CD4-positive, alpha-beta T cell (primary cell): ENCODE data around the gene LPCAT3. TPM values are rescaled to one million over a fixed set of nuclear protein-coding genes. Genes with fewer than 3 reads are reported as not detected.
A peak's percentile ranks its signal among the peaks of the same experiment; 100 is the strongest.

Experiments
- ATAC-seq: fragments of 200-7000 bp; cut with Tn5 transposase; one replicate; pipeline ENCODE4 v1.10.0; 2022; ENCODE audit warnings: mild to moderate bottlenecking; ENCODE audit not compliant: poor library complexity
- CTCF ChIA-PET: fragments of 350-600 bp; sonication (Branson Sonifier 250); formaldehyde crosslinking; loops from one replicate; lab custom pipeline; 2021; ENCODE audit warnings: antibody characterized with exemption, inconsistent platforms; lab: Charles Lee
- POLR2A ChIA-PET: fragments of 350-600 bp; sonication (Branson Sonifier 250); formaldehyde crosslinking; loops from one replicate; lab custom pipeline; 2021; ENCODE audit warnings: antibody characterized with exemption, inconsistent platforms; lab: Charles Lee
- DNase-seq, 14 experiments: peaks; one replicate each; pipeline ENCODE4 v3.0.0-alpha.2; 2013 to 2020; ENCODE audit warnings: mixed read lengths in 2 of 14
- H3K27ac ChIP-seq, 2 donors: one replicate each; pipeline versions ENCODE4 v1.5.1 to v1.7.0; 2013; ENCODE audit warnings: low read length in 2 of 2, low read depth in 1 of 2, mild to moderate bottlenecking in 1 of 2
- H3K27me3 ChIP-seq, 2 experiments: 1 replicate in 1 of 2; 2 replicates in 1 of 2; pipeline versions ENCODE4 v1.6.1 to v1.7.0; 2013; ENCODE audit warnings: low read length in 2 of 2, control low read depth in 1 of 2, mild to moderate bottlenecking in 1 of 2, moderate library complexity in 1 of 2; ENCODE audit not compliant: insufficient read depth in 2 of 2, control insufficient read depth in 1 of 2
- H3K36me3 ChIP-seq: one replicate; pipeline ENCODE4 v1.6.1; 2013; ENCODE audit warnings: low read length, control low read depth; ENCODE audit not compliant: insufficient read depth
- H3K4me1 ChIP-seq: one replicate; pipeline ENCODE4 v1.6.1; 2013; ENCODE audit warnings: low read length, control low read depth; ENCODE audit not compliant: insufficient read depth
- H3K4me3 ChIP-seq: one replicate; pipeline ENCODE4 v1.5.1; 2013; ENCODE audit warnings: mild to moderate bottlenecking, low read length, moderate library complexity
- H3K9me3 ChIP-seq, 2 experiments: 1 replicate in 1 of 2; 2 replicates in 1 of 2; pipeline versions ENCODE4 v1.6.1 to v1.7.0; 2013; ENCODE audit warnings: low read length in 2 of 2, mild to moderate bottlenecking in 2 of 2, control low read depth in 1 of 2, moderate library complexity in 1 of 2; ENCODE audit not compliant: control insufficient read depth in 1 of 2, insufficient read depth in 1 of 2
- H3K27ac Mint-ChIP-seq: one replicate; pipeline ENCODE4 v1.8.0; 2020; ENCODE audit warnings: mixed read lengths
- H3K27me3 Mint-ChIP-seq: one replicate; pipeline ENCODE4 v1.8.0; 2021; ENCODE audit warnings: mixed read lengths
- H3K36me3 Mint-ChIP-seq: one replicate; pipeline ENCODE4 v1.8.0; 2021; ENCODE audit warnings: low read depth, mixed read lengths
- H3K4me1 Mint-ChIP-seq: one replicate; pipeline ENCODE4 v1.8.0; 2021; ENCODE audit warnings: low read depth, mixed read lengths
- H3K4me3 Mint-ChIP-seq: one replicate; pipeline ENCODE4 v1.8.0; 2020; ENCODE audit warnings: mild to moderate bottlenecking, mixed read lengths
- H3K9me3 Mint-ChIP-seq: one replicate; pipeline ENCODE4 v1.8.0; 2020; ENCODE audit warnings: mixed read lengths
- intact Hi-C, 2 experiments: fragments of 100-400 bp; cut with DNase I in 1 of 2; cut with micrococcal nuclease in 1 of 2; formaldehyde crosslinking; loops; one replicate each; pipeline versions ENCODE4 v1.15.1 to v1.9.0; 2023 to 2025; cut with DNase I, micrococcal nuclease
- total RNA-seq, 174 experiments: library from RNA in 2 of 174; stranded (reverse) in 2 of 174; gene quantifications; one replicate each; pipeline ENCODE4 v1.2.3 and lab custom pipeline; 2021 to 2026
- TF ChIP-seq, protein P1 (sequence below): fragments of 200-600 bp; IDR thresholded peaks from one replicate; pipeline ENCODE4 v1.8.0; 2022; ENCODE audit warnings: antibody characterized with exemption, mild to moderate bottlenecking

LPCAT3 gene
- total RNA-seq, 2 experiments from 2014 or later: 11.8 to 14.8 TPM

DNA sequence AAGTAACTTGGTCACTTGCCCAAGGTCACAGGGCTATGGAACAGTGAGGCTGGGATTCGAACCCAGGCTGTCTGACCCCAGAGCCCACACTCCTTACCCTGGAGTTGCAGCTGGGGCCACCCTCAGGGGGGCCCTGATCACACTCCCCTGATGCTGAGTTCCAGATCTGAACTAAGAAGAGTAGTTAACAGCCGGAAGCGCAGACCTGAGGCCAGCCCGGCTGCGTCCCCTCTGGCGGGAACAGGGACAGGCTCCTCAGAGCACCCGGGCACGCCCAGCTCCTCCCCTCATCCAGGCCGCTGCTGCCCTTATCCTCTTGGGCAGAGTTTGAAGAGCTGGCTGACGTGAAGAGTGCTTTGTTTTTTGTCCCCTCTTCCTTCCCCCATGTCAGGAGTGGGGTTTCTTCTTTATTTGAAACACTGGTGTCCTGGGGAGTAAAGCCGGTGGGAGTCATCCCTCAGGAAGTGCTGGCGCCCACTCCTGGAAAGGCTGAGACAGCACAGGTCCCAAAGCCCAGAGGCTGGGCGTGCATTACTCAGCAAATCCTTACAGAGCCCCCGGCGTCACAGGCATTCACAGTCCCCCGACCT is 56.5 kb downstream of the LPCAT3 start:
- Mint-ChIP-seq H3K27me3 (no peaks in the 10 kb centered on the region), H3K36me3 (peaks cover 69% of the 10 kb centered on the region), H3K4me1 (peaks cover 72% of the 10 kb centered on the region), H3K9me3 (no peaks in the 10 kb centered on the region), H3K27ac (peak overlapping the region; percentile 97), H3K4me3 (peak overlapping the region; percentile 90)
- Histone ChIP-seq H3K9me3 (no peaks in the 10 kb centered on the region), H3K27ac (peak overlapping the region; percentile 94 to 96), H3K4me1 (peaks cover 85% of the 10 kb centered on the region), H3K36me3 (peaks cover 48% of the 10 kb centered on the region), H3K27me3 (no peaks in the 10 kb centered on the region), H3K4me3 (peak overlapping the region; percentile 29)
- intact Hi-C loops: loop anchor here in 1 of 2 experiments (1.0 kb wide), 2 partner anchors 8 to 17 kb away; partner anchors contain the start of gene C12orf57
- ATAC-seq: peak; percentile 12
- peak in 6 of 14 experiments; percentile 29 to 80 (median 64) for DNase-seq
- ChIA-PET POLR2A (interaction anchor here (1.0 to 16.4 kb wide), 10 partner anchors 14 to 359 kb away, joined by 4 to 963 read pairs (median 7); partner anchors contain the start of genes C12orf57, C1RL, ENO2 and LPCAT3), CTCF (interaction anchor here (1.1 to 13.3 kb wide), 9 partner anchors 14 to 95 kb away, joined by 3 to 324 read pairs (median 6); partner anchors contain the start of genes C12orf57, ENO2, LPCAT3 and LRRC23)
- TF ChIP-seq, protein P1, sequence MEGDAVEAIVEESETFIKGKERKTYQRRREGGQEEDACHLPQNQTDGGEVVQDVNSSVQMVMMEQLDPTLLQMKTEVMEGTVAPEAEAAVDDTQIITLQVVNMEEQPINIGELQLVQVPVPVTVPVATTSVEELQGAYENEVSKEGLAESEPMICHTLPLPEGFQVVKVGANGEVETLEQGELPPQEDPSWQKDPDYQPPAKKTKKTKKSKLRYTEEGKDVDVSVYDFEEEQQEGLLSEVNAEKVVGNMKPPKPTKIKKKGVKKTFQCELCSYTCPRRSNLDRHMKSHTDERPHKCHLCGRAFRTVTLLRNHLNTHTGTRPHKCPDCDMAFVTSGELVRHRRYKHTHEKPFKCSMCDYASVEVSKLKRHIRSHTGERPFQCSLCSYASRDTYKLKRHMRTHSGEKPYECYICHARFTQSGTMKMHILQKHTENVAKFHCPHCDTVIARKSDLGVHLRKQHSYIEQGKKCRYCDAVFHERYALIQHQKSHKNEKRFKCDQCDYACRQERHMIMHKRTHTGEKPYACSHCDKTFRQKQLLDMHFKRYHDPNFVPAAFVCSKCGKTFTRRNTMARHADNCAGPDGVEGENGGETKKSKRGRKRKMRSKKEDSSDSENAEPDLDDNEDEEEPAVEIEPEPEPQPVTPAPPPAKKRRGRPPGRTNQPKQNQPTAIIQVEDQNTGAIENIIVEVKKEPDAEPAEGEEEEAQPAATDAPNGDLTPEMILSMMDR: no peak

DNA sequence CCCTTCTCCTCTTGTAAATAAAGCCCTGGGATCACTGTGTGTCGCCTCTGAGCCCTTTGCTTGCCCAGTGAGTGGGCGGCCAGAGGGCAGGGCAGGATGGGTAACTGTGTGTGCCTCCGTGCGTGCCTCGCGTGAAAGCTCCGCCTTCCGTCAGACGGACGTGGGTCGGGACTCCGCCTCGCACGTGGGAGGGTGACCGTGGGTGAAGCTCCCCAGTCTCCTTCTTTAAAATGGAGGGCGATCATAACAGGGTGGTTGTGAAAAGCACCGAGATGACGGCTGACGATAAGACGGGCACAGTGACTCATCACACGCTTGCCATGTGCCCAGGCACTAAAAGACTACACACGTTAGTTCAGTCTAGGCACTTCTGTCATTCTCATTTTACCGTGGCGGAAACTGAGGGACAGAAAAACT is 57.0 kb downstream of the LPCAT3 start:
- Histone ChIP-seq H3K27me3 (no peaks in the 10 kb centered on the region), H3K36me3 (peaks cover 49% of the 10 kb centered on the region), H3K9me3 (no peaks in the 10 kb centered on the region), H3K4me1 (peaks cover 90% of the 10 kb centered on the region), H3K4me3 (peak overlapping the region; percentile 29), H3K27ac (peak overlapping the region; percentile 94 to 96)
- peaks cover 74% of the 10 kb centered on the region for H3K4me1 Mint-ChIP-seq
- H3K4me3 Mint-ChIP-seq: peak overlapping the region; percentile 90
- ChIA-PET POLR2A (interaction anchor here (1.0 to 16.4 kb wide), 10 partner anchors 14 to 358 kb away, joined by 4 to 963 read pairs (median 7); partner anchors contain the start of genes C12orf57, C1RL, ENO2 and LPCAT3), CTCF (interaction anchor here (0.6 to 13.3 kb wide), 10 partner anchors 14 to 126 kb away, joined by 3 to 324 read pairs (median 6); partner anchors contain the start of genes C12orf57, ENO2, LPCAT3 and LRRC23)
- ATAC-seq (peak; percentile 77), DNase-seq (peak; percentile 74 to 98 (median 88))
- peaks cover 70% of the 10 kb centered on the region for H3K36me3 Mint-ChIP-seq
- TF ChIP-seq, protein P1: no peak
- intact Hi-C loops: loop anchor here in 1 of 2 experiments (1.0 kb wide), 2 partner anchors 8 to 17 kb away; partner anchors contain the start of gene C12orf57
- H3K27ac Mint-ChIP-seq: peak overlapping the region; percentile 97
- H3K9me3 Mint-ChIP-seq: no peaks in the 10 kb centered on the region
- no peaks in the 10 kb centered on the region for H3K27me3 Mint-ChIP-seq

DNA sequence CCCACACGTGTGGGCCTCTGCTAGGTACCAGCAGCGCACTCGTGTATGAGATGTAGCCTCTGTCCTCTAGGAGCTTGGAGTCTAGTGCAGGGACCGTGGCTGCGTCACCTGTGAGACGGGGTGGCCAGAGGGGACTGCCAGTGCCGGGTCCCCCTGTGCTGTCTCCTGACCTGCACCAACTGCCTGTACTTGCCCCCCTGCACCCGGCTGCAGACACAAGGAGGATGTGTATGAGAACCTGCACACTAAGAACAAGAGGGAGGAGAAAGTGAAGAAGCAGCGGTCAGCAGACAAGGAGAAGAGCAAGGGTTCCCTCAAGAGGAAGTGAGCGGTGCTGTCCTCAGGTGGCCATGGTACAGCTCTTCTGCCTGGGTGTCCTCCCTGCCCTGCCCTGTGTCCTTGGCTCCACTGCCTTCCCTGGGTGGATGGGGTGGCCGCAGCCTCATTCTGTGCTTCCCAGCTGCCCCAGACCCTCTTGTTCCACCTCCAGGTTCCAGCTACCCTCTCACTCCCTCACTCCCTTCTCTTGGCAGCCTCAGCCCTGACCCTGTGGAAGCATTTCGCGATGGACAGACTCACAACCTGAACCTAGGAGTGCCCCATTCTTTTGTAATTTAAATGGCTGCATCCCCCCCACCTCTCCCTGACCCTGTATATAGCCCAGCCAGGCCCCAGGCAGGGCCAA is 57.5 kb downstream of the LPCAT3 start:
- H3K4me1 Mint-ChIP-seq: peaks cover 77% of the 10 kb centered on the region
- H3K9me3 ChIP-seq: no peaks in the 10 kb centered on the region
- H3K27me3 Mint-ChIP-seq: no peaks in the 10 kb centered on the region
- H3K27ac Mint-ChIP-seq: peak overlapping the region; percentile 97
- H3K4me1 ChIP-seq: peaks cover 95% of the 10 kb centered on the region
- H3K4me3 Mint-ChIP-seq: peak overlapping the region; percentile 90
- H3K4me3 ChIP-seq: no peak overlapping the region
- no peaks in the 10 kb centered on the region for H3K27me3 ChIP-seq
- intact Hi-C loops: loop anchor here in 1 of 2 experiments (1.0 kb wide), 2 partner anchors 7 to 16 kb away; partner anchors contain the start of gene C12orf57
- no peak for ATAC-seq
- TF ChIP-seq, protein P1: peak; percentile 13
- DNase-seq: peak in 4 of 14 experiments; percentile 39 to 68 (median 60)
- ChIA-PET POLR2A (interaction anchor here (1.0 to 16.4 kb wide), 11 partner anchors 8 to 358 kb away, joined by 4 to 963 read pairs (median 7); partner anchors contain the start of genes C12orf57, C1RL, ENO2 and LPCAT3), CTCF (interaction anchor here (0.6 to 13.3 kb wide), 9 partner anchors 13 to 125 kb away, joined by 3 to 324 read pairs (median 6); partner anchors contain the start of genes C12orf57, LPCAT3, LRRC23 and PTPN6)
- peak overlapping the region; percentile 94 to 96 for H3K27ac ChIP-seq
- peaks cover 49% of the 10 kb centered on the region for H3K36me3 ChIP-seq
- H3K36me3 Mint-ChIP-seq: peaks cover 70% of the 10 kb centered on the region
- H3K9me3 Mint-ChIP-seq: no peaks in the 10 kb centered on the region
